Measurements from ENCODE around the gene RESF1. TPM values are rescaled to one million over a fixed set of nuclear protein-coding genes. Genes with fewer than 3 reads are reported as not detected.

RESF1 gene
- total RNA-seq, 1 experiment from 2014 or later: 172 TPM

DNA sequence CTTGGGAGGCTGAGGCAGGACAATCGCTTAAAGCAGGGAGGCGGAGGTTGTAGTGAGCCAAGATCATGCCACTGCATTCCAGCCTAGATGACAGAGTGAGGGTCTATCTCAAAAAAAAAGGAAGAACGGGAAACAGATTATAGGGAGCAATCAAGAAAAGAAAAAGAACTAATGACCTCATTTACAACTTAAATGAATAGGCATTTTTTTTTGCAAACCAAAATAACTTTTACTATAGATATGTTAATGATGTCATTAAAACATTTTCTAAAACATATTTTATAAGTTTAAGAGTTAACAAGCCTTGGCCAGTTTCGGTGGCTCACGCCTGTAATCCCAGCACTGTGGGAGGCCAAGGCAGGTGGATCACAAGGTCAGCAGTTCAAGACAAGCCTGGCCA lies 6.8 kb upstream of the RESF1 start:
- peaks cover 20 to 29% (median 24%) of the 10 kb centered on the region in 3 experiments for H3K36me3 Mint-ChIP-seq (ENCODE audit: insufficient read depth in 1 of 3, low read depth in 3 of 3)
- Histone ChIP-seq H4K5ac (ENCODE audit: insufficient read length, low read depth, low read length) (no peak overlapping the region), H2AFZ (ENCODE audit: low read length) (no peak overlapping the region), H2AK5ac (ENCODE audit: insufficient read length, low read length) (no peak overlapping the region), H3K9ac (ENCODE audit: extremely low read depth, insufficient read length, low read length) (no peak overlapping the region), H3K27ac (ENCODE audit: insufficient read length, low read depth, low read length) (no peak overlapping the region), H3T11ph (ENCODE audit: low read length) (no peak overlapping the region), H3K27me3 (ENCODE audit: insufficient read depth, low read length) (no peaks in the 10 kb centered on the region; the same call in 1 of the 2 replicates), H4K20me1 (ENCODE audit: control insufficient read depth, insufficient read depth, insufficient read length) (no peaks in the 10 kb centered on the region), H2BK20ac (ENCODE audit: low read depth, low read length, poor library complexity, severe bottlenecking) (no peak overlapping the region), H3K56ac (ENCODE audit: insufficient read length, low read depth, low read length) (no peak overlapping the region), H2BK120ac (ENCODE audit: low read depth, low read length, poor library complexity, severe bottlenecking) (no peak overlapping the region), H4K91ac (ENCODE audit: insufficient read length, low read depth, low read length) (no peak overlapping the region), H4K8ac (replicated peaks; ENCODE audit: insufficient read length, low read depth, low read length) (no peak overlapping the region), H2BK5ac (ENCODE audit: insufficient read length, low read length) (no peak overlapping the region), H3K79me1 (ENCODE audit: insufficient read depth, low read depth, low read length, poor library complexity, severe bottlenecking) (no peaks in the 10 kb centered on the region), H3K23ac (ENCODE audit: insufficient read length, low read depth, low read length) (no peak overlapping the region), H3K23me2 (ENCODE audit: insufficient read length, low read depth, low read length, poor library complexity, severe bottlenecking) (no peaks in the 10 kb centered on the region), H2BK12ac (ENCODE audit: insufficient read length, low read depth, low read length) (no peak overlapping the region), H3K4me1 (ENCODE audit: insufficient read depth, low read length) (no peaks in the 10 kb centered on the region; the same call in 1 of the 2 replicates), H3K4ac (ENCODE audit: low read depth, low read length) (no peak overlapping the region), H3K9me3 (ENCODE audit: control insufficient read depth, low read depth, low read length) (no peaks in the 10 kb centered on the region), H3K79me2 (ENCODE audit: insufficient read depth, low read length) (no peaks in the 10 kb centered on the region), H3K18ac (ENCODE audit: insufficient read length, low read depth, low read length) (no peak overlapping the region), H3K4me2 (ENCODE audit: insufficient read depth, insufficient read length, low read length) (no peak overlapping the region), H2BK15ac (ENCODE audit: low read depth, low read length) (no peak overlapping the region), H3K14ac (ENCODE audit: insufficient read depth, low read length) (no peak overlapping the region)
- peaks cover 21 to 28% of the 10 kb centered on the region in 2 experiments for H3K9me3 Mint-ChIP-seq
- peaks cover 6 to 21% of the 10 kb centered on the region in 2 experiments for H3K4me1 Mint-ChIP-seq
- H3K27ac Mint-ChIP-seq: peak overlapping the region in 1 of 3 experiments; percentile 50; a peak in 1 of 7 replicates
- no peaks in the 10 kb centered on the region; the same call in 1 of the 2 replicates for H3K27me3 Mint-ChIP-seq (ENCODE audit: low read depth)
- TF ChIP-seq CTCF (conservative IDR thresholded peaks at IDR 0.05): no peak
- WGBS (ENCODE audit: extremely low coverage, insufficient read length, low lambda C conversion rate): no CpG with 5 or more reads among the region's 5 CpGs
- H3K4me3 Mint-ChIP-seq: no peak overlapping the region; a peak in 1 of 5 replicates
- DNase-seq: no peak
